SU-DHL-6 (cell line): ENCODE data around the gene TECTA.

ENCODE experiments used
- H2AFZ ChIP-seq: fragments of 200-600 bp; sonication (generic); 2 replicates; pipeline ENCODE4 v1.6.1; 2014; ENCODE audit warnings: low read depth, mild to moderate bottlenecking, moderate library complexity, mixed read lengths, antibody characterized with exemption, low read length; ENCODE audit not compliant: severe bottlenecking
- H3F3A ChIP-seq: fragments of 200-600 bp; shearing (Covaris generic); 2 replicates; pipeline ENCODE4 v1.6.0; 2016; ENCODE audit warnings: antibody characterized with exemption, mild to moderate bottlenecking; ENCODE audit not compliant: insufficient read depth
- H3K27ac ChIP-seq: fragments of 200-600 bp; sonication (generic); 2 replicates; pipeline ENCODE4 v1.5.1; 2016; ENCODE audit warnings: low read depth, mild to moderate bottlenecking, low read length, moderate library complexity, mixed read lengths
- H3K27me3 ChIP-seq: fragments of 200-600 bp; sonication (generic), shearing (Covaris generic); 2 replicates; pipeline ENCODE4 v1.6.0; 2014; ENCODE audit warnings: mild to moderate bottlenecking, low read length
- H3K36me3 ChIP-seq: fragments of 200-600 bp; sonication (generic); 2 replicates; pipeline ENCODE4 v1.6.1; 2014; ENCODE audit warnings: mild to moderate bottlenecking, low read length, mixed read lengths
- H3K4me2 ChIP-seq: fragments of 300-600, 200-600 bp; shearing (Covaris generic), sonication (generic); 2 replicates; pipeline ENCODE4 v1.6.0; 2014; ENCODE audit warnings: low read length, low read depth, mild to moderate bottlenecking; ENCODE audit not compliant: poor library complexity, severe bottlenecking
- H3K4me3 ChIP-seq: fragments of 200-600 bp; sonication (generic); 2 replicates; pipeline ENCODE4 v1.5.1; 2014; ENCODE audit warnings: antibody characterized with exemption, low read length, mild to moderate bottlenecking, mixed read lengths; ENCODE audit not compliant: insufficient read depth, poor library complexity, severe bottlenecking
- H3K79me2 ChIP-seq: fragments of 200-600 bp; sonication (generic); 2 replicates; pipeline ENCODE4 v1.6.1; 2014; ENCODE audit warnings: mild to moderate bottlenecking, low read length, moderate library complexity; ENCODE audit not compliant: insufficient read depth
- H3K9ac ChIP-seq: fragments of 200-600 bp; sonication (generic); 2 replicates; pipeline ENCODE4 v1.7.0; 2014; ENCODE audit warnings: mild to moderate bottlenecking, low read length
- H3K9me2 ChIP-seq: fragments of 200-600 bp; sonication (generic); replicated peaks from 2 replicates; pipeline ENCODE4 v1.6.1; 2014; ENCODE audit warnings: low read length; ENCODE audit not compliant: insufficient read depth
- H3K9me3 ChIP-seq: fragments of 200-600 bp; sonication (generic); 2 replicates; pipeline ENCODE4 v1.6.1; 2014; ENCODE audit warnings: low read length, mixed read lengths; ENCODE audit not compliant: insufficient read depth
- H4K20me1 ChIP-seq: fragments of 200-600 bp; sonication (generic); 2 replicates; pipeline ENCODE4 v1.6.1; 2014; ENCODE audit warnings: low read depth, mild to moderate bottlenecking, antibody characterized with exemption, low read length, moderate library complexity, mixed read lengths
- CTCF ChIP-seq: fragments of 200-600 bp; sonication (generic); IDR thresholded peaks from one replicate; pipeline ENCODE4 v1.5.1; 2017; ENCODE audit warnings: antibody characterized with exemption, mild to moderate bottlenecking, low read length, moderate library complexity; ENCODE audit not compliant: insufficient read depth, poor library complexity, severe bottlenecking
- EZH2phosphoT487 ChIP-seq: fragments of 200-600 bp; sonication (generic), shearing (Covaris generic); conservative IDR thresholded peaks from 2 replicates; pipeline ENCODE4 v1.6.1; 2018; ENCODE audit warnings: mild to moderate bottlenecking, antibody characterized with exemption, low read length, moderate library complexity, mixed read lengths

Gene TECTA

GRCh38 chr11:121055076-121055475 lies 46.0 kb upstream of the TECTA start:
- Histone ChIP-seq H3K27me3 (no peaks in the 10 kb centered on the region), H3K4me3 (no peak overlapping the region), H3K36me3 (peaks cover 10% of the 10 kb centered on the region; the same call in 1 of the 2 replicates)

GRCh38 chr11:121057922-121058321 lies 43.1 kb upstream of the TECTA start:
- Histone ChIP-seq H3K9me2 (no peaks in the 10 kb centered on the region), H2AFZ (no peak overlapping the region), H3K27me3 (no peaks in the 10 kb centered on the region), H3K27ac (no peak overlapping the region), H3F3A (no peaks in the 10 kb centered on the region), H3K36me3 (peaks cover 10% of the 10 kb centered on the region; the same call in 1 of the 2 replicates), H4K20me1 (no peaks in the 10 kb centered on the region), H3K9me3 (no peaks in the 10 kb centered on the region), H3K79me2 (no peaks in the 10 kb centered on the region), H3K9ac (no peak overlapping the region), H3K4me2 (no peak overlapping the region), H3K4me3 (no peak overlapping the region)
- TF ChIP-seq CTCF = no peak
- TF ChIP-seq EZH2phosphoT487 = no peak

More at GRCh38 chr11:121055076-121055475, 46.0 kb upstream of the TECTA start:
- Histone ChIP-seq H3K9me3 (no peaks in the 10 kb centered on the region), H3K4me2 (no peak overlapping the region), H4K20me1 (no peaks in the 10 kb centered on the region), H3F3A (no peaks in the 10 kb centered on the region), H2AFZ (no peak overlapping the region), H3K27ac (no peak overlapping the region), H3K9me2 (no peaks in the 10 kb centered on the region), H3K9ac (no peak overlapping the region), H3K79me2 (no peaks in the 10 kb centered on the region)
- TF ChIP-seq CTCF (no peak), EZH2phosphoT487 (no peak)

GRCh38 chr11:121058941-121059340 lies 42.1 kb upstream of the TECTA start:
- Histone ChIP-seq H3K4me2 (no peak overlapping the region), H3K9ac (no peak overlapping the region), H3K36me3 (peaks cover 10% of the 10 kb centered on the region; the same call in 1 of the 2 replicates), H3K27ac (no peak overlapping the region), H3K4me3 (no peak overlapping the region), H4K20me1 (no peaks in the 10 kb centered on the region), H3K9me2 (no peaks in the 10 kb centered on the region), H3K9me3 (no peaks in the 10 kb centered on the region), H3F3A (no peaks in the 10 kb centered on the region), H2AFZ (no peak overlapping the region), H3K79me2 (no peaks in the 10 kb centered on the region), H3K27me3 (no peaks in the 10 kb centered on the region)
- TF ChIP-seq EZH2phosphoT487 = no peak
- TF ChIP-seq CTCF = no peak
